Daoy (cell line): ENCODE data around the gene PTN. TPM values are rescaled to one million over a fixed set of nuclear protein-coding genes. Genes with fewer than 3 reads are reported as not detected.
A peak's percentile ranks its signal among the peaks of the same experiment; 100 is the strongest.

ENCODE experiments used
- DNase-seq: peaks from one replicate; pipeline ENCODE4 v3.0.0-alpha.2; 2015; ENCODE audit warnings: low read depth
- total RNA-seq: library from RNA; depleted of rRNA; stranded (reverse); fragments of >200 nt; shearing (Covaris generic); gene quantifications from 2 replicates; pipeline ENCODE4 v1.2.3, GENCODE V29; 2014; rRNA removed

The PTN gene, protein sequence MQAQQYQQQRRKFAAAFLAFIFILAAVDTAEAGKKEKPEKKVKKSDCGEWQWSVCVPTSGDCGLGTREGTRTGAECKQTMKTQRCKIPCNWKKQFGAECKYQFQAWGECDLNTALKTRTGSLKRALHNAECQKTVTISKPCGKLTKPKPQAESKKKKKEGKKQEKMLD
- total RNA-seq = 16.4 and 19.5 TPM in 2 replicates

GRCh38 chr7:137343281-137343841, at the start of gene PTN:
PTN (minus strand) TSS chr7:137343733; CDS start chr7:137254973, 88,760 bp downstream.
- DNase-seq = peak; percentile 74

- DNase-seq = no peak
Observed at GRCh38 chr7:137390076-137390475, 46.5 kb upstream of the PTN start.

- no peak for DNase-seq
Observed at GRCh38 chr7:137388916-137389315, 45.4 kb upstream of the PTN start.

DNA sequence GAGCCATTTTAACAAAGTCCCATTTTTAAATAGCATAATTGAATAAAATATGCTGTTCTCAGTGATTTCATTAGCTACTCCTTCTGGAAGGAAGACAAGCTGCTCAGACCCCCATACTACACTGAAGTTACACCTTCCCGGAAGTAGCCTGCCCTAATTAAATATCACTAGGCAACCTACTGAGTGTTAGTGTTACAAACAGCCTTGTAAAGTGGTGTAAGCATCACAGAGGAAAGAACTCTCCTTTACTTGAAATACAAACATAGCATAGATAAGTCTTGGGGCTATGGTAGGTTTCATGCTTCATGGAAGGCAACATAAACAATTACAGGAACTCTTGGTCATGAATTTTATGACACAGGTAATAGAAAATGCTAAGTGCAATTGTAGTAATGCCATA, 43.4 kb upstream of the PTN start:
- DNase-seq = no peak

GRCh38 chr7:137381045-137381444, 37.5 kb upstream of the PTN start:
- no peak for DNase-seq

- no peak for DNase-seq
Observed at GRCh38 chr7:137373507-137373906, 30.0 kb upstream of the PTN start.

GRCh38 chr7:137371616-137372015, 28.1 kb upstream of the PTN start:
- no peak for DNase-seq

GRCh38 chr7:137366995-137367394, 23.5 kb upstream of the PTN start:
- DNase-seq = no peak

GRCh38 chr7:137363683-137364082, 20.1 kb upstream of the PTN start:
- DNase-seq = no peak

DNA sequence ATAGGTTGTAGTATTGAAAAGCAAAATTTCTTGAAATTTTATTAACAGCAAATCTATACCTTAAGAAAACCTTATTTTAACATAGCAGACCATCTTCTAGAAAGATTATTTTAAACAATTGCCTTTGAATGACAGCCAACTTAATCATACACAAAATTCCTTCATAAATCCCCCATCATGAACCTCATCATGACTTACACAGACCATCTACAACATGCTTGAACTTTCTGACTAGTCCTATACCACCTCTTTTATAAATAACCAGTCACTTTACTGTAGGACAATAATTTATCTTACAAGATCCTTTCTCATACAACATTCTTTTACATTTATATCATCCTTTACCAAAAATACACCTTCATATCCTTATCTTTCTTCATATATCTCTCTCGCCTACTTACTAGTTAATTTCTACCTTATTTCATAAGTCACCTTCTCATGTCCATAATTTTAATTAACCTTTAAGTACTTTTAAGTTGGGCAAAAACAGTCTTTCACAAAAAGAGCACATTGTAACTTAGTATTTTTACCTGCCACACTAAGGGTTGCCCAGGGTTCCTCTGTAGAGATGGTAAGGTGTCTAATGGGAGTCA, 16.6 kb upstream of the PTN start:
- no peak for DNase-seq

DNA sequence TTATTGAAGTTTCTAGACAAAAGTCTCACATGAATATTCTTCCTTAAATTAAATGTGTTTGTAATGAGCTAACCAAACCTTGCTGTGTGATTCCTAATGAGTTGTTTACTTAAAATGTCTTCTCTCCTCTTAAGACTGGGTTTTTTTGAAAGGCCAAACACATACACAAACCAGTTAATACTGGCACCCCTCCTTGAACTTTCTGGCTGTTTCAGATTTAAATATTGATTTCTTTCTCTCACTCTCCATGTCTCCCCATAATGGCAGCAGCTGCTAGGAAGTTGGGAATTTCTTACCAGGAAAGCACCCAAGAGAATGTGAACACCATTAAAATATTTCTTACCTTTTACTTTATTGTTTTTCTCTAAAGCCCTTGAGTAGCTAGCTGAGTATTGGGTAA, 11.4 kb upstream of the PTN start:
- no peak for DNase-seq

DNA sequence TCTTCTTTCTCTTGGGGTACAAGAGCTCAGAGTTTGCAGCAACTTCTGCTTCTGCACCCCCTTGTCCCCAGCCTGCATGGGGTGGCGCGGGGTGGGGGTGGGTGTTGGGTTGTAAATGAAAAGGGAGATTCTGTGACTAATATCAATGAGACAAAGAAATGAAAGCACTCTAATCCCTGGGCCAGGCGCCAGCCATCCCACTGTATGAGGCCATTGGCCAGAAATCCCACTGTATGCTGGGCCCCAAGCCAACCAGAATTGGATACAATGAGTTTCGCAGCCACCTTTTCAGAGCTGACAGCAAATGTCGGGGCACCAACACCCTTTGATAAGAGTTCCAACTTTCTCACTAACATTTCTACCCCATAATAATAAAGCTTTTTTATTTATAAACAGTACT, 10.9 kb upstream of the PTN start:
- DNase-seq = peak; percentile 58

DNA sequence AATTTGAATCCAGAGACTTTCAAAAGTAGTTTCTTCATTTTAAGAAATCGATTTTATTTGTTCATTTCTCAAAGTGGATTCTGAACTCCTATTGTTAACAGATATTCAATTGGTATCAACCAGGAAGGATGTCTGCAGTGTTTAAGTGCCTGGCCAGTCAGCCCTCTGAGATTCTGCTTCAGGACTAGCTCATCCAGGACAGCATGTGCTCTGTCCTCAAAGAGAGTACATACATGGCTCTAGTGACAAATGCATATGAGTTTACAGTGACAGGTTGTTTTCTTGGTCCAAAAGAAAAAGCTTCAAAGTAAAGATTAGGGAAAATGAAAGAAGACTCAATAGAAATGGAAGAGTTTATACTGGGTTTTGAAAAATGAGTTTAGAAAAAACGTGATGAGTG, 8.4 kb upstream of the PTN start:
- no peak for DNase-seq

DNA sequence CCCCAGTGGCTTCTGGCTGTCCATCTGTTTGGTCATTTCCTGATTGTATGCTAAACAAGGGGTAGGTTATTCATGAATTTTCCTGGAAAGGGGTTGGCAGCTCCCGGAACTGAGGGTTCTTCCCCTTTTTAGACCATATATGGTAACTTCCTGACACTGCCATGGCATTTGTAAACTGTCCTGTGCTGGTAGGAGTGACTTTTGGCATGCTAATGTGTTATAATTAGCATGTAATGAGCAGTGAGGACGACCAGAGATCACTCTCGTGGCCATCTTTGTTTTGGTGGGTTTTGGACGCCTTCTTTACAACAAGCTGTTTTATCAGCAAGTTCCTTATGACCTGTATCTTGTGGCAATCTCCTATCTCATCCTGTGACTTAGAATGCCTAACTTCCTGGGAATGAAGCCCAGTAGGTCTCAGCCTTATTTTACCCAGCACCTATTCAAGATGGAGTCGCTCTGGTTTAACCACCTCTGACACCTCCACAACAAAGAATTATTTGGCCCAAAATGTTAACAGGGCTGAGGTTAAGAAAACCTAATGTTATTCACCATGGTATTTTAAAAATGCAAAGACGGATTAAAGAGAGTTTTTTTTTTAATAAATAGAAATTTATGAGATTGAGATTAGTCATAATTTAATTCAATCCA, 2.4 kb upstream of the PTN start:
- peak; percentile 4 for DNase-seq

DNA sequence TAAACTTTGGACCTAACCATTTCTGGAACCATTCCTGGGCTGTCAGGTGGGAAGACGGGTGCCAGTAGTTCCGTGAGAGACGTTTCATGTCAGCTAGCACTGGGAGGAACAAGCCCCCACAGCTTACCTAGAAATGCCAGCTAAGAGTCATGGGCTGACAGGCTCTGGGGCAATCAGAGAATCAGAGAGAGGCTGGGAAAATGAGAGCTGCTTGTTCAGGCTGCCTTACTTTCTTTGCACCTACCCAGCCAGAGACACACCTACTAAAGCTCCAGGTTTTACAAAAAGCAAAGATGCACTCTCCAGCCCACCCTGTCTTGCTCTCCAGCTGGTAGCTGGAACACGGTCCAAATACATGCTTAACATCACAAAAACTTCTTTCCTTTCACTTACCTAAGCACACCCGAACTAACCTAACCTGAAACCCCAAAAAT, 688 bp downstream of the PTN start:
- peak; percentile 3 for DNase-seq

DNA sequence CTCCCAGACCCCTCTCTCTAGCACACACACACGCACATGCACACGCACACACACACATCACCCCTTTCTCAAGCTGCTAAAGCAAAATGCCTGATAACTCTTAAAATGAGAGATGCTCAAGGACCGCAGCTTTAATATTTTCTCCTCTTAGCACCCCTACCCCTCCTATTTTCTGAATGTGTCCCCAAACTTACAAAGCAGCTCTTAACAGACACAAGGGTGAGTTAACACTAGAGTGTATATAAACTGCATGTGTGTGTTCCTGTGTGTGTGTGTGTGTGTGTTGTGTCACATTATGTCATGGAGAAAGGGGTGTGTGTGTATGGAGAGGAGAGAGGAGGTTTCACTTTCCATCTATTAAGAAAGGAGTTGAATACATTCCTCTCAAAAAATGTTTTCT, 1.3 kb downstream of the PTN start:
- DNase-seq = no peak

DNA sequence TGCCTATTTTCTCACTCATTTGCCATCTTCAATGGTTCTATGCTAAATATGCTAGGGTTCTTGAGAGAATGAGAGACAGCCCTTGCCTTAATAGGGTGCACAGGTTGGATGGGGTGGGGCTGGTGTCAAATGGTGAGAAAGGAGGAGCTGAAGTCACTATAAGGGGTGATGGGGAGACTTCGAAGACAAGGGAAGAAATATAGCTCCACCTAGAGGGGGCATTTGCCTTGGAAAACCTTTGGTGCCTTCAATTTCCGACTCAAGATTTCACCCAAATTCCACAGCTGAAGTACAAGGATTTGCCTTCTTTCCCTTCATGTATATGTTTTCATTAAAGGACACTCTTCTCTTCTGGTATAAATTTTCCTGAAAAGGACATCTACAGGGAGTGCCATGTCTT, 5.6 kb downstream of the PTN start:
- DNase-seq = no peak

DNA sequence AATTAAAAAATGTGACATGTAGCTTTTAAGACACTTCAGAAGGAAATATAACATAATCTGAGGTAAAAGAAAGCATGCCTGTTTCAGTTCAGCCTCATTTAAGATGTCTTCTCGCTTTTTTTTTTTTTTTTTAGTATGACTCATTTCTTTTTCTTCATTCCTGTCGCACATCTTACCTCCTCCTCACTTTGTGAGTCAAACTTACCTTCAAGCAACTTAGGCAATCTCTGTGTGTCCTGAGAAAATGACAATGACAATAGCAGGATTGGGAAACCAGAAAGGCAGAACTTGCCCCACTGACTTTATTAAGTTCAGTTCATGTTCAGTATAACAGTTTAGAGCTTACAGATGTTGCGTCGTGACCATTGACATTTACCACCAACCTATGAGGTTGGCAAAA, 7.7 kb downstream of the PTN start:
- DNase-seq = no peak

DNA sequence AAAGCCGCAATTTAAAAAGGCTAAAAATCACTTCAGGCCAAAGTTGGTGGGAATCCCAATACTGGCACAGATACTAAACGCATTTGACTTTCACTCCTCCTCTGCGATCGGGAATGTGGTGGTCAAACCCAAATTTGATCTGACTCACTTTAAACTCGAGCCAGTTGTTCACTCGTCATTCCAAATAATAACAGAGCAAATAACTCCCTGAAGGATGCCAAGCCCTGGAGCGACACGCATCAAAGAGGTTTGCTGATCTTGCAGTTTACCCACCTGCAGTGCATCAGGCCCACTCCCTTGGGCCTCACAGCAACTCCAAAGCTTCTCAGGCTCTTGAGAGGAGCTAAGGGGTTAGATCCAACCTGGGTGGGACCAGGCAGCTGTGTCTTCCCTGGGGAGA, 12.2 kb downstream of the PTN start:
- DNase-seq = peak; percentile 34

DNA sequence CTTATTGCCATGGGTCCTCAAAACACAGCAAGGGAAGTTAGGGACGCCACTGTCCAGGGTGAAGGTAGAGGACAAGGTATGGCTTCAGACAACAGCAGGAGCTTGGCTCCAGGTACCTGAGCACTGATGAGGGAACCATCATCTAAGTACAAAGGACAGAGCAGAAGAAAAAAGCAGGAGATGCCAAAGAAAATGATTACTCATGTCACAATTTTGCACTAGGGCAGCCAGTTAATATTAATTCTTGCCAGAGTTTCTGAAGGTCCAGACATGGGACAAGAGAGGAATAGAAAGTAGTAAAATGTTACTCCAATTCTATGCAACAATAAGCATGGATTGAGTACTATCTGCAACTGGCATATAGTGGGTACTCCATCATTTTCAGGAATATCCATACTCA, 14.1 kb downstream of the PTN start:
- no peak for DNase-seq

- no peak for DNase-seq
Observed at GRCh38 chr7:137328373-137329120, 15.0 kb downstream of the PTN start.

DNA sequence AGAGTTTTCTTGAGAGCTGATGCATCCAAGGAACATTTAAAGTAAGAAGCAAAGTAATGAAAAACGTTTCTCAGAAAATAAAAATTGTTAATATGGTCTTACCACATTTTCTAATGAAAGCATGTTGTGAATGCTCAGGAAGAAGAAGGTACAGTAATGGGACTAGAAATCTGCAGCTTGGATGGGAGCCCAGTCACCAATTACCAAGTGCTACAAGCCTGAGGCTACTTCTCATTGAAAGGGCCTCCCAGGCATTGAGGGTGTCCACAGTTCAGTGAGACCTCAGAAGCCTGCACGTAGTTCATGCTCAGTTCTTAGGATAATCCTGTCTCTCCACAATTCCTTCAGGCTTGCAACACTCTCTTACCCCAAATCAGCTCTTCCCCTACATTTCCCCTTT, 17.6 kb downstream of the PTN start:
- no peak for DNase-seq
